ENCODE results near the gene ZNF10. TPM values are rescaled to one million over a fixed set of nuclear protein-coding genes. Genes with fewer than 3 reads are reported as not detected.

Gene ZNF10
- total RNA-seq, 1 experiment from 2014 or later = 19.1 TPM

DNA sequence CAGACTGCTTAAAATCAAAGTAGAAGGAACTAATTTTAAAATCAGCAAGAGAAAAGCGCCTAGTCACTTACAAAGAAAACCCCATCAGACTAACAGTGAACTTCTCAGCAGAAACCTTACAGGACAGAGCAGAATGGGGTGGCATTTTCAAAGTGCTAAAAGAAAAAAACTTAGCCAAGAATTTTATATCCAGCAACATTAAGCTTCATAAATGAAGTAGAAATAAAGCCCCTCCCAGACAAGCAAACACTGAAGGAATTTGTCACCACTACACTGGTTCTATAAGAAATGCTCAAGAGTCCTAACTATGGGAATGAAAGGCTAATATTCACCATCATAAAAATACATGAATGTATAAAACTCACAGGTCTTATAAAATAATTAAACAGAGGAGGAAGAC is 44.5 kb downstream of the ZNF10 start:
- CTCF ChIA-PET = interaction anchor here (0.7 kb wide), 1 partner anchor 1292 kb away, joined by 3 read pairs; no protein-coding TSS in a partner anchor
- intact Hi-C loops (cut with micrococcal nuclease; ENCODE audit: unreplicated experiment) = loop anchor here (5.0 kb wide), 1 partner anchor 43 kb away; the partner anchor contains the start of genes ZNF10 and ZNF891
- TF ChIP-seq, protein P1, sequence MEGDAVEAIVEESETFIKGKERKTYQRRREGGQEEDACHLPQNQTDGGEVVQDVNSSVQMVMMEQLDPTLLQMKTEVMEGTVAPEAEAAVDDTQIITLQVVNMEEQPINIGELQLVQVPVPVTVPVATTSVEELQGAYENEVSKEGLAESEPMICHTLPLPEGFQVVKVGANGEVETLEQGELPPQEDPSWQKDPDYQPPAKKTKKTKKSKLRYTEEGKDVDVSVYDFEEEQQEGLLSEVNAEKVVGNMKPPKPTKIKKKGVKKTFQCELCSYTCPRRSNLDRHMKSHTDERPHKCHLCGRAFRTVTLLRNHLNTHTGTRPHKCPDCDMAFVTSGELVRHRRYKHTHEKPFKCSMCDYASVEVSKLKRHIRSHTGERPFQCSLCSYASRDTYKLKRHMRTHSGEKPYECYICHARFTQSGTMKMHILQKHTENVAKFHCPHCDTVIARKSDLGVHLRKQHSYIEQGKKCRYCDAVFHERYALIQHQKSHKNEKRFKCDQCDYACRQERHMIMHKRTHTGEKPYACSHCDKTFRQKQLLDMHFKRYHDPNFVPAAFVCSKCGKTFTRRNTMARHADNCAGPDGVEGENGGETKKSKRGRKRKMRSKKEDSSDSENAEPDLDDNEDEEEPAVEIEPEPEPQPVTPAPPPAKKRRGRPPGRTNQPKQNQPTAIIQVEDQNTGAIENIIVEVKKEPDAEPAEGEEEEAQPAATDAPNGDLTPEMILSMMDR (IDR thresholded peaks at IDR 0.05; ENCODE audit: unreplicated experiment) = no peak
- Mint-ChIP-seq H3K27ac (ENCODE audit: unreplicated experiment) (no peak overlapping the region), H3K4me1 (ENCODE audit: low read depth, unreplicated experiment) (no peaks in the 10 kb centered on the region), H3K9me3 (ENCODE audit: low read depth, unreplicated experiment) (peaks cover 31% of the 10 kb centered on the region), H3K36me3 (ENCODE audit: insufficient read depth, unreplicated experiment) (no peaks in the 10 kb centered on the region), H3K27me3 (ENCODE audit: unreplicated experiment) (no peaks in the 10 kb centered on the region), H3K4me3 (ENCODE audit: low read depth, unreplicated experiment) (no peak overlapping the region)
- DNase-seq = no peak
- no TSS peak for BruUV-seq (replicated peaks)

DNA sequence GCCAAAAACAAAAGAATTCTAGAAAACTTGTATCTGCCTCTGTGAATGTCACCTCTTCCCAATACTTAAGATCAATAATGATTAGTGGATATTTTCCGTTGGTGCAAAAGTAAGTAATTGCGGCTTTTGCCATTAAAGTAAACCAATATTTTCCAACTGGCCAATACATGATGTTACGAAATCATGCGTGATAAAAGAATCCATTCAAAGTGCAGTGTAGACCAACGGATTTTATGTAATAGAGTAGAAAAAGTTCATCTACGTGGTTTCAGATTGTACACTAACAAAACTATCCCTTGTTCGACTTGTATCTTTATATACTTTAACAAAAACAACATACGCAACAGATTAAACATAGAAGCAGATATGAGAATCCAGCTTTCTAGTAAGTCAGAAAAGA is 50.2 kb downstream of the ZNF10 start:
- Mint-ChIP-seq H3K4me1 (ENCODE audit: low read depth, unreplicated experiment) (peaks cover 10% of the 10 kb centered on the region), H3K27me3 (ENCODE audit: unreplicated experiment) (no peaks in the 10 kb centered on the region), H3K27ac (ENCODE audit: unreplicated experiment) (no peak overlapping the region), H3K4me3 (ENCODE audit: low read depth, unreplicated experiment) (no peak overlapping the region), H3K36me3 (ENCODE audit: insufficient read depth, unreplicated experiment) (peaks cover 43% of the 10 kb centered on the region), H3K9me3 (ENCODE audit: low read depth, unreplicated experiment) (peaks cover 34% of the 10 kb centered on the region)
- intact Hi-C loops (cut with micrococcal nuclease; ENCODE audit: unreplicated experiment) = loop anchor here (1.0 kb wide), 1 partner anchor 100 kb away; the partner anchor contains the start of gene ZNF140
- no peak for DNase-seq
- TF ChIP-seq, protein P1 (IDR thresholded peaks at IDR 0.05; ENCODE audit: unreplicated experiment) = no peak
- CTCF ChIA-PET = interaction anchor here (1.0 to 1.3 kb wide), 3 partner anchors 51 to 101 kb away, joined by 3 to 7 read pairs (median 6); partner anchors contain the start of genes ZNF10 and ZNF891
- BruUV-seq (replicated peaks) = no TSS peak

DNA sequence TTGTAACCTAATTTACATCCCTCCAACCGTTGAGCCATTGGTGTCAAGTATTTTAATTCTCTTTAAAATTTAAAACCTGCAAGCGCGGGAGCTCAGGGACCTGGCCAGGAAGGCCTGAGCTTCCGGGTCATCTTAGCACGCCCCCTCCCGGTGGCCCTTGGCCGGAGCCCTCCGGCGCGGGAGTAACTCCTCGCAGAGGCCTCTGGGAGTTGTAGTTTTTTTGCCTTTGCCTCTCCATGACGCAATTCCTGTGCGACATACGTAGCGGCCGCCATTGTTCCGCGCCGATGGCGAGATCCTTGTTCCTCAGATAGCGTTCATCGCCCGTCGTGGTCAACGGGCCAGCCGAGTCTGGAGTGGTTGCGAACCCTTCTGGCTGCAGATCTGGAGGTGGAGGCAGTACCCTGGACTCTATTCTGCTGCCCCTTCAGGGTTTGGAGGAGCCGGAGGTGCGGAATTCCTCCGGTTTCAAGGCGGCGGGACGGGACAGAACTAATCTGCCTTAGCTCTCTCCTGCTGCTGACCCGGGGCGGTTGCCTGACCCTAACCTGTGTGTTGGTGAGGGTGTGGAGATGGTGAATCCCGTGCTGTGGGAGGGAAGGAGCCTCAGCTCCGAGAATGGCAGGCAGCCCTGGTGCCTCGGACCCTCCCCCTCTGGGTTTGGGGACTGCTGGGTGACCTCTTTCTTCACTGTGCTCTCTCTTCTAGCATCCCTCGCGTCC is 51.0 kb downstream of the ZNF10 start, which contains the start of gene ZNF268:
Gene ZNF268, plus strand, starts transcription at position 258 of the 722 bp plus-strand sequence. CDS start 503 bp downstream, outside the sequence.
- Mint-ChIP-seq H3K27me3 (ENCODE audit: unreplicated experiment) (no peaks in the 10 kb centered on the region), H3K36me3 (ENCODE audit: insufficient read depth, unreplicated experiment) (peaks cover 47% of the 10 kb centered on the region), H3K27ac (ENCODE audit: unreplicated experiment) (peak within 1 kb of the TSS; percentile 89), H3K9me3 (ENCODE audit: low read depth, unreplicated experiment) (peaks cover 30% of the 10 kb centered on the region), H3K4me3 (ENCODE audit: low read depth, unreplicated experiment) (peak within 1 kb of the TSS; percentile 95), H3K4me1 (ENCODE audit: low read depth, unreplicated experiment) (peaks cover 10% of the 10 kb centered on the region)
- DNase-seq = peak; percentile 97
- CTCF ChIA-PET = interaction anchor here (0.7 to 1.3 kb wide), 4 partner anchors 34 to 101 kb away, joined by 3 to 7 read pairs (median 4); partner anchors contain the start of genes ZNF10 and ZNF891
- TF ChIP-seq, protein P1 (IDR thresholded peaks at IDR 0.05; ENCODE audit: unreplicated experiment) = peak; percentile 84
- intact Hi-C loops (cut with micrococcal nuclease; ENCODE audit: unreplicated experiment) = loop anchor here (1.0 kb wide), 1 partner anchor 101 kb away; the partner anchor contains the start of gene ZNF140
- BruUV-seq (replicated peaks) = TSS peak; percentile 75

DNA sequence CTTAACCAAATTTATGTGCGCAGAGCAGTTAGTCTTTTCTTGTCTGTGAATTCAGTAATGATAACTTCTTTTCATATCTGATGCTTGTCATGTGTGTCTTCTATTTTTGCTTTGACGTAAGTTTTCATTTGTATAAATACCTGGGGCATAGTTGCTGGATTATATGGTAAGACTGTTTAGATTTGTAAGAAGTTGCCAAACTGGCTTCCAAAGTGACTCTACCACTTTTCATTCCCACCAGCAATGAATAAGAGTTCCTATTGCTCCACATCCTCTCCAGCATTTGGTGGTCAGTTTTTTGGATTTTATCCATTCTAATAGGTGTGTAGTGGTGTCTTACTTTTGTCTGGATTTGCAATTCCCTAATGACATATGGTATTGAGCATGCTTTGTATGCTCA is 59.7 kb downstream of the ZNF10 start:
- CTCF ChIA-PET = no interaction called here
- Mint-ChIP-seq H3K9me3 (ENCODE audit: low read depth, unreplicated experiment) (peaks cover 30% of the 10 kb centered on the region), H3K36me3 (ENCODE audit: insufficient read depth, unreplicated experiment) (peaks cover 82% of the 10 kb centered on the region), H3K27ac (ENCODE audit: unreplicated experiment) (no peak overlapping the region), H3K4me1 (ENCODE audit: low read depth, unreplicated experiment) (no peaks in the 10 kb centered on the region), H3K4me3 (ENCODE audit: low read depth, unreplicated experiment) (no peak overlapping the region), H3K27me3 (ENCODE audit: unreplicated experiment) (no peaks in the 10 kb centered on the region)
- BruUV-seq (replicated peaks) = no TSS peak
- TF ChIP-seq, protein P1 (IDR thresholded peaks at IDR 0.05; ENCODE audit: unreplicated experiment) = no peak
- intact Hi-C loops (cut with micrococcal nuclease; ENCODE audit: unreplicated experiment) = no loop called here
- DNase-seq = no peak

Data from Calu3 (cell line).